GM19025 (cell line): Measurements from ENCODE around the gene SULT2B1.
A peak's percentile ranks its signal among the peaks of the same experiment; 100 is the strongest.

Experiments used
- ATAC-seq: cut with Tn5 transposase; IDR thresholded peaks from one replicate; pipeline ENCODE4 v1.9.1; 2021; ENCODE audit warnings: mild to moderate bottlenecking, low read depth, moderate library complexity; ENCODE audit not compliant: unreplicated experiment

SULT2B1 gene

DNA sequence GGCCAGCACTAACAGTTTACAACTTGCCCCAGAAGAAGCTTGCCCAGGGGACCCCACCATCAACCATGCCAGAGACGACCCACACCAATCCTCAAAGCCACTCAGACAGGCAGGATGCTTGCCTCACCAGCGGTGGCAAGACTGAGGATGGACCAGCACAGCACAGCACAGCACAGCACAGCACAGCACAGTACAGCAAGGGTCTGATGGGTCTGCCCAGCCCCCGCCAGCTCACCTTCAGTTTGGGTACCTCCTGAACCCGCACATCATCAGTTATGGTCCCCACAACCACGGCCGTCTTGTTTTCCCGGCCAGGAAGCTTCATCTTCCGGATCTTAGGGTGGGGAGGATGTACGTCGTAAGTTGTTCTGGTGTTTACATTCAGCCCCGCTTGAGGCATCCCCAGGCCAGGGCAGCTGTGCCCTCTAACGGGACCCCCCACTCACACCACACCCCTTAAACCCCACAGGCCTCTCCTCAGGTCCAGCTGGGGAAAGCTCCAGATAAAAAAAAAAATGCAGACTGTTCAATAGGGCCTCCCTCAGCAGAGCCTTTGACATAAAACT, 64.6 kb downstream of the SULT2B1 start:
- no peak for ATAC-seq

DNA sequence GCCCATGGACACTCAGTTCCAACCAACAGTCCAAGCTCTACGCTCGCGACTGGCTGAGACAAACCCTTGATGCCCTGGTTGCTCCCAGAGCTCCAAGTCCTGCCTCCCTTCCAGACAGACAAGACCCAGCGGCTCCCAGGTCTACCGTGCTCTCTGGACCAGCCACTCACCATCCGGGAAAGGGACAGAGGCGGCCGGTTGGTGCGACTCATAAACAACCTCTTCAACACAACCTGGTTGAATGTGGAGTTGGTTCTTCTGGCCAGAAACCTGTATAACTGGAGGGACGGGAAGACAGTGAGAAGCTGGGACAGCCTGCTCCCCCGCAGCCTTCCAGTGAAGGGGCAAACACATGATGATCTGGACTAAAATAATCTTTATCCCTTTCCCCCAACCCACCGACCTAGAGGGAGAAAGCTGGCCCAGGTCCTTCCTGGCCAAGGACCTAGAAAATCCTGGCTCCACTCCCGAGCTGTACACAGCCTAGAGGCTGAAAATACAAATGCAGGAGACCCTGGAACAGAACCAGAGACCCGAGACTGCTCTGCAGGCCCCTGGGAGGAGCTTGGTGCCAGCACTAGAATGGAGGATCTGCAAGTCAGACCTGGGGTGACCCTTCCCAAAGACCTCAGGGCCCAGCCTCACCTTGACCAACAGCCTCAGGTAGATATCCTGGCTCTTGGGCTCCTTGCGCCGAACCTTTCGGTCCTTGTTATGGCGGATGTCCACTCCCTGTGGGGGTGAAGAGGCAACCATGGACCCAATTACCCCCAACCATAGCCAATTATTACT, 65.4 kb downstream of the SULT2B1 start:
- no peak for ATAC-seq

DNA sequence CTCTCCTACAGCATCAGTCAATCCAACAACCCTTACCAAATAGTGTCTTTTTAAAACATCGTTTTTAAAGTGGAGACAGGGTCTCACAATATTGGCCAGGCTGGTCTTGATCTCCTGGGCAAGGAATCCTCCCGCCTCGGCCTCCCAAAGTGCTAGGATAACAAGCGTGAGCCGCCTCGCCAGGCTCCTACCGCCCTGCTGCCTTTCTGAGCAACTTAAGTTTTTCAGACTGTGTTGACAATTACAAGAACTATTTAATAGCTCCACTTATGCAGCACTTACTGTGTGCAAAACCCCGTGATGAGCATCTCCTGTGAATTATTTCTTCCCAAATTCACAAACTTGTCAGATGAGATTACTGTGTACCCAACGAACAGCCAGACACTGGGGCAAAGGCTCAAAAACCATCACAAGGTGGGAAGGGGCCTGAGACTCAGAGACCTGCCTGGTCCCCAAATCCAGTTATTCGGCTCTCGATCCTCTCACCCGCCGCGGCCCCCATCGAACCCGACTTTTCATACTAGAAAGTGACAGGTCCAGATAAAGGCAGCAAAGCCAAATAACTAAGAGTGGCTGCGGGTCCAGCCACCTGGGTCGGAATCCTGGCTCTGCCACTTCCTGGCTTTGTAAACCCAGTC, 66.4 kb downstream of the SULT2B1 start:
- ATAC-seq = no peak

- ATAC-seq = peak; percentile 79
These were observed 67.1 kb downstream of the SULT2B1 start, which contains the start of the genes RPL18 and SPHK2 for GRCh38 chr19:48618916-48619691. Gene RPL18 (minus strand): TSS chr19:48619178. CDS start chr19:48619143, 35 bp downstream. Gene SPHK2 (plus strand): TSS chr19:48619506. CDS start chr19:48620515, 1,009 bp downstream.

- ATAC-seq = no peak
These were observed 68.0 kb downstream of the SULT2B1 start for GRCh38 chr19:48619692-48620585.

GRCh38 chr19:48623556-48624066, 71.6 kb downstream of the SULT2B1 start:
- no peak for ATAC-seq

DNA sequence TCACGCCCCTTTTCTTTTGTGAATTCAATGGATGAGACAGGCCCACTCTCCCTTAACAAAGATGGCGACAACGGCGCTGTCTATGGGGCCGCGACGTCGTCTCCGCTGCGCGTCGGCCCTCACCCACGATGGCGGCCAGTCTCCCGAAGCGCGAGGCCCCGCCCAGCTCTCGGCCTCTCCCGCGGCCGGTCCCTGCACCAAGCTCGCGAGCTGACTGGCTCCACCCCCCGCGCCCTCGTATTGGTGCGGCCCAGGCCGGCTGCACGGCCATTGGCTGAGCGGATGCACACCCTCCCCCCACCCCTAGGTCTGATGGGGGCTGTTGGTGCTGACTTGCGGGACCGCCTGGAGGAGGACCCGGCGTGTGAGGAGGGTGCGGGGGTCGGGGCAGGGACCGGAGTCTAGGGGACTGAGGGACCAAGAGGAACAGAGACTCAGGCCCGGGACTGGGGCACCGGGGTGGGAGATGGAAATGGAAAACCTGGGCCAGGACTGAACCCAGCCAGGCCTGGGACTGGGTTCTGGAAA, 72.2 kb downstream of the SULT2B1 start:
- ATAC-seq = peak; percentile 49

GRCh38 chr19:48624791-48625723, 73.1 kb downstream of the SULT2B1 start:
- no peak for ATAC-seq

DNA sequence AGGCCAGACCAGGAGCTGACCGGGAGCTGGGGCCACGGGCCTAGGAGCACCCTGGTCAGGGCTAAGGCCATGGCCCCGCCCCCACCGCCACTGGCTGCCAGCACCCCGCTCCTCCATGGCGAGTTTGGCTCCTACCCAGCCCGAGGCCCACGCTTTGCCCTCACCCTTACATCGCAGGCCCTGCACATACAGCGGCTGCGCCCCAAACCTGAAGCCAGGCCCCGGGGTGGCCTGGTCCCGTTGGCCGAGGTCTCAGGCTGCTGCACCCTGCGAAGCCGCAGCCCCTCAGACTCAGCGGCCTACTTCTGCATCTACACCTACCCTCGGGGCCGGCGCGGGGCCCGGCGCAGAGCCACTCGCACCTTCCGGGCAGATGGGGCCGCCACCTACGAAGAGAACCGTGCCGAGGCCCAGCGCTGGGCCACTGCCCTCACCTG, 73.9 kb downstream of the SULT2B1 start:
- ATAC-seq = no peak

- ATAC-seq = no peak
These were observed 75.4 kb downstream of the SULT2B1 start for GRCh38 chr19:48627201-48627864.

DNA sequence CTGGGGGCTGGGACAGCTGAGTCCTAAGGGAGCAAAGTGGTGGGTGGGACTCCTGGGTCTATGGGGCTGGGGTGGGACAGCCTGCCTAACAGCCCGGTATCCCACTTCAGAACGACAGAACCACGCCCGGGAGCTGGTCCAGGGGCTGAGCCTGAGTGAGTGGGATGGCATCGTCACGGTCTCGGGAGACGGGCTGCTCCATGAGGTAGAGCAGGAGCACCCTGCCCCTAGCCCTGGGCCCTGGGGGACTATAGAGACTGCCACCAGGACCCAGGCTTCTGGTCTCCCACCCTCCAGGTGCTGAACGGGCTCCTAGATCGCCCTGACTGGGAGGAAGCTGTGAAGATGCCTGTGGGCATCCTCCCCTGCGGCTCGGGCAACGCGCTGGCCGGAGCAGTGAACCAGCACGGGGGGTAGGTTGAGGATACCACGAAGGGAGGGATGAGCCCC, 75.9 kb downstream of the SULT2B1 start:
- no peak for ATAC-seq

GRCh38 chr19:48628486-48629296, 76.7 kb downstream of the SULT2B1 start:
- ATAC-seq = no peak

DNA sequence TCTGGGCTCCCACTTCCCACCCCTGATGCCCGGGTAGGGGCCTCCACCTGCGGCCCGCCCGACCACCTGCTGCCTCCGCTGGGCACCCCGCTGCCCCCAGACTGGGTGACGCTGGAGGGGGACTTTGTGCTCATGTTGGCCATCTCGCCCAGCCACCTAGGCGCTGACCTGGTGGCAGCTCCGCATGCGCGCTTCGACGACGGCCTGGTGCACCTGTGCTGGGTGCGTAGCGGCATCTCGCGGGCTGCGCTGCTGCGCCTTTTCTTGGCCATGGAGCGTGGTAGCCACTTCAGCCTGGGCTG, 77.3 kb downstream of the SULT2B1 start:
- no peak for ATAC-seq

DNA sequence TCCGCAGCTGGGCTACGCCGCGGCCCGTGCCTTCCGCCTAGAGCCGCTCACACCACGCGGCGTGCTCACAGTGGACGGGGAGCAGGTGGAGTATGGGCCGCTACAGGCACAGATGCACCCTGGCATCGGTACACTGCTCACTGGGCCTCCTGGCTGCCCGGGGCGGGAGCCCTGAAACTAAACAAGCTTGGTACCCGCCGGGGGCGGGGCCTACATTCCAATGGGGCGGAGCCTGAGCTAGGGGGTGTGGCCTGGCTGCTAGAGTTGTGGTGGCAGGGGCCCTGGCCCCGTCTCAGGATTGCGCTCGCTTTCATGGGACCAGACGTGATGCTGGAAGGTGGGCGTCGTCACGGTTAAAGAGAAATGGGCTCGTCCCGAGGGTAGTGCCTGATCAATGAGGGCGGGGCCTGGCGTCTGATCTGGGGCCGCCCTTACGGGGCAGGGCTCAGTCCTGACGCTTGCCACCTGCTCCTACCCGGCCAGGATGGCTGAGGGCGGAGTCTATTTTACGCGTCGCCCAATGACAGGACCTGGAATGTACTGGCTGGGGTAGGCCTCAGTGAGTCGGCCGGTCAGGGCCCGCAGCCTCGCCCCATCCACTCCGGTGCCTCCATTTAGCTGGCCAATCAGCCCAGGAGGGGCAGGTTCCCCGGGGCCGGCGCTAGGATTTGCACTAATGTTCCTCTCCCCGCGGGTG, 77.8 kb downstream of the SULT2B1 start:
- no peak for ATAC-seq

- no peak for ATAC-seq
These were observed 78.5 kb downstream of the SULT2B1 start for GRCh38 chr19:48630296-48631063.

- ATAC-seq = no peak
These were observed 79.3 kb downstream of the SULT2B1 start for GRCh38 chr19:48631225-48631624.
